Ovary (tissue), 3 donors: Measurements from ENCODE around the gene ANKS1B.

ENCODE experiments used
- CTCF ChIP-seq, 3 donors: fragments of 450-650 bp in 2 of 3; fragments of 200-600 bp in 1 of 3; IDR thresholded peaks; one replicate each; pipeline versions ENCODE4 v1.5.1 to v1.8.0; 2016 to 2022; ENCODE audit warnings: antibody characterized with exemption in 3 of 3, mild to moderate bottlenecking in 1 of 3
- EP300 ChIP-seq: sonication (generic); formaldehyde crosslinking; IDR thresholded peaks from one replicate; pipeline ENCODE4 v1.6.1; 2017; ENCODE audit warnings: antibody characterized with exemption
- POLR2A ChIP-seq: fragments of 450-650 bp; IDR thresholded peaks from one replicate; pipeline ENCODE4 v1.6.1; 2017; ENCODE audit warnings: antibody characterized with exemption, mild to moderate bottlenecking, moderate library complexity
- donor health status: DM: no; HTN: no; CAD: no.

- no peak for TF ChIP-seq CTCF (IDR thresholded peaks at IDR 0.05)
- TF ChIP-seq EP300 = no peak
- no peak for TF ChIP-seq POLR2A
Measured at GRCh38 chr12:99146185-99146584, 838.6 kb downstream of the ANKS1B start.
